Subcutaneous adipose tissue (tissue), 4 donors: ENCODE measurements around the gene PLXNB1. TPM values are rescaled to one million over a fixed set of nuclear protein-coding genes. Genes with fewer than 3 reads are reported as not detected.

Source experiments
- total RNA-seq, 4 donors: library from RNA; depleted of rRNA; stranded (reverse); fragments of >200 nt; gene quantifications; one replicate each; pipeline ENCODE4 v1.1.0, GENCODE V29; 2016
- TF ChIP-seq, protein P1 (sequence below): fragments of 450-650 bp; IDR thresholded peaks from one replicate; pipeline ENCODE4 v1.5.1; 2016; ENCODE audit warnings: low read depth, mild to moderate bottlenecking, control low read depth, antibody characterized with exemption, moderate library complexity

PLXNB1 gene
- total RNA-seq, 4 donors from 2014 or later: 33.8 to 74.0 (median 53.2) TPM

DNA sequence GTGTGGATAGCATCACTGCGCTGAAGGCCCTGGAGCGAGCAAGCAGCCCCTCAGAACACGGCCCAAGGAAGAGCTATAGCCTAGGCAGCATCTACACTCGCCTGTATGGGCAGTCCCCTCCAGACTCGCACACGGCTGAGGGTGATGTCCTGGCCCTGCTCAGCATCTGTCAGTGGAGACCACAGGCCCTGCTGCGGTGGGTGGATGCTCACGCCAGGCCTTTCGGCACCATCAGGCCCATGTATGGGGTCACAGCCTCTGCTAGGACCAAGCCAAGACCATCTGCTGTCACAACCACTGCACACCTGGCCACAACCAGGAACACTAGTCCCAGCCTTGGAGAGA is 37.2 kb upstream of the PLXNB1 start:
- TF ChIP-seq, protein P1, sequence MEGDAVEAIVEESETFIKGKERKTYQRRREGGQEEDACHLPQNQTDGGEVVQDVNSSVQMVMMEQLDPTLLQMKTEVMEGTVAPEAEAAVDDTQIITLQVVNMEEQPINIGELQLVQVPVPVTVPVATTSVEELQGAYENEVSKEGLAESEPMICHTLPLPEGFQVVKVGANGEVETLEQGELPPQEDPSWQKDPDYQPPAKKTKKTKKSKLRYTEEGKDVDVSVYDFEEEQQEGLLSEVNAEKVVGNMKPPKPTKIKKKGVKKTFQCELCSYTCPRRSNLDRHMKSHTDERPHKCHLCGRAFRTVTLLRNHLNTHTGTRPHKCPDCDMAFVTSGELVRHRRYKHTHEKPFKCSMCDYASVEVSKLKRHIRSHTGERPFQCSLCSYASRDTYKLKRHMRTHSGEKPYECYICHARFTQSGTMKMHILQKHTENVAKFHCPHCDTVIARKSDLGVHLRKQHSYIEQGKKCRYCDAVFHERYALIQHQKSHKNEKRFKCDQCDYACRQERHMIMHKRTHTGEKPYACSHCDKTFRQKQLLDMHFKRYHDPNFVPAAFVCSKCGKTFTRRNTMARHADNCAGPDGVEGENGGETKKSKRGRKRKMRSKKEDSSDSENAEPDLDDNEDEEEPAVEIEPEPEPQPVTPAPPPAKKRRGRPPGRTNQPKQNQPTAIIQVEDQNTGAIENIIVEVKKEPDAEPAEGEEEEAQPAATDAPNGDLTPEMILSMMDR: no peak

DNA sequence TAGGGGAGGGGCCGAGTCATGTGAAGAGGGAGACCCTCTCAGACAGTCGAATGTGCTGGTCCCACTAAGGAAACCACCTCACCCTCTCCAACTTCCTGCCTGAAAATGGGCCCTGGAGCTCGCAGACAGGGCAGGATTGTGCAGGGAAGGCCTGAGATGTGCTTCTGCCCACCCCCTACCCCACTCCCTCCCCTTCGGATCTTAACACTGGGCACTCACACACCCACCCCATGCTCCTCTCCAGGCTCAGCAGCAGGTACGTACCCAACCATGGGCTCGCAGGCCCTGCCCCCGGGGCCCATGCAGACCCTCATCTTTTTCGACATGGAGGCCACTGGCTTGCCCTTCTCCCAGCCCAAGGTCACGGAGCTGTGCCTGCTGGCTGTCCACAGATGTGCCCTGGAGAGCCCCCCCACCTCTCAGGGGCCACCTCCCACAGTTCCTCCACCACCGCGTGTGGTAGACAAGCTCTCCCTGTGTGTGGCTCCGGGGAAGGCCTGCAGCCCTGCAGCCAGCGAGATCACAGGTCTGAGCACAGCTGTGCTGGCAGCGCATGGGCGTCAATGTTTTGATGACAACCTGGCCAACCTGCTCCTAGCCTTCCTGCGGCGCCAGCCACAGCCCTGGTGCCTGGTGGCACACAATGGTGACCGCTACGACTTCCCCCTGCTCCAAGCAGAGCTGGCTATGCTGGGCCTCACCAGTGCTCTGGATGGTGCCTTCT is 36.7 kb upstream of the PLXNB1 start:
- TF ChIP-seq, protein P1: no peak

DNA sequence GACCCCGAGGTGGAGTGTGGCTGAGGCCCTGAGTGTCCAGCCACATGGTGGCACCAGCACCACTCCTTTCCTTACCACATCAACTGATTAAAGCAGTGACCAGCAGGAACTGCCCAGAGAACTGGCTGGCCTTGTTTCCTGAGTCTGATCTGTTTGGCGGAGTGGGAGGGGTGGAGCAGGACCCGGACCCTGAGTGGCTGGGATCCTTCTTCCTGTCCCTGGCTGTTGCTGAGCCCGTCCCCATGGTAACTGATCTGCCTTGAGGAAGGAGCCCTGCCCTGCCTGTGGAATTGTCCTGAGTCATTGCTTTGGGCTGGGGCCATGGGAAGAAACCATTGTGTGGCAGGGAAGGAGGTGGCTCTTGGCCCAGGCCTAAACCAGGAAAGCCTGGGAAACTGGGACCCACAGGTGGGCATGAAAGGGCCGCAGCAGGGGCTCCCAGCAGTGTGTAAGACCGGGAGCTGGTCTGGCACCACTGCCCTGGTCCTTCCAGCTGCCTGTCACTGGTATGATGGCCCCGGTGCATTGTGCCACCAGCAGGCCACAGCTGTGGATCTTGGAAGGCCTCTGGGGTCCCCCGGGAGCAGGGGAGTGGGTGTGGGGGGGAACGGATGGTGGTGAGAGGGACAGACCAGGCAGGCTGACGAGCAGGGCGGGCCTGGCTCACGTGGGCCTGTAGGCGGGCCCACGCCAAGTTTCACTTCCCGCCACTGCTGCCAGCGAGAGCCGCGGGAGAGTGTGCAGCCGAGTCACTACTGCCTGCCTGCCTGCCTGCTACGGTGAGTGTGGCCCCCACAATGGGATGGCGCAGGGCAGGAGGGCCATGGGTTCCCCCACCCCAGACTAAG is 35.9 kb upstream of the PLXNB1 start:
- TF ChIP-seq, protein P1: no peak

DNA sequence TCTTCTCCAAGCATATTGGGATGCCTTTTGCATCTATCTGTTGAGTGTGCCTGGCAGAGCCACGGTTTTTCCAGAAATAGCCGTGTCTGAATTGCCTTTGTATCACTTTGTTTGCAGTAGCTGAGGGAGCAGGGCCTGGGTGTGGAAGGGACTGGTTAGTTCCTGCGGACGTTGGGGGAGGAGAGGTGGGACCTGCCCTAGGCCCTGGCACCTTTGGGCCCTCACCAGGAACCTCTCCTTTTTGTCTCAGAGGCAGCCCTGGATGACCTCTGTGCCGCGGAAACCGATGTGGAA is 35.3 kb upstream of the PLXNB1 start:
- TF ChIP-seq, protein P1: no peak

DNA sequence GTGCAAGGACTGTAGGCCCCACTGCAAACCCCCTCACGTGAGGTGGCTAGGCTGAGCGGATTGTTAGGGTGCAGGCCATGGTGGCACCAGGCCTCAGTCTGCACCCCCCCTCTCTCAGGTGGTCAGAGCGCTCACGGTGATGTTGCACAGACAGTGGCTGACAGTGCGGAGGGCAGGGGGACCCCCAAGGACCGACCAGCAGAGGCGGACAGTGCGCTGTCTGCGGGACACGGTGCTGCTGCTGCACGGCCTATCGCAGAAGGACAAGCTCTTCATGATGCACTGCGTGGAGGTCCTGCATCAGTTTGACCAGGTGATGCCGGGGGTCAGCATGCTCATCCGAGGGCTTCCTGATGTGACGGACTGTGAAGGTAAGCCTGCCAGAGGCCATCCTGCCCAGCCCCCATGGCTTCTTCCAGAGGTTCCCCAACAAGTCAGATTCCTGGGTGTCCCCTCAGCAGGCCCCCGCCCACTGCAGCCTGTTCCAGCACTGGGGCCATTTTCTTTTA is 34.9 kb upstream of the PLXNB1 start:
- TF ChIP-seq, protein P1: no peak

DNA sequence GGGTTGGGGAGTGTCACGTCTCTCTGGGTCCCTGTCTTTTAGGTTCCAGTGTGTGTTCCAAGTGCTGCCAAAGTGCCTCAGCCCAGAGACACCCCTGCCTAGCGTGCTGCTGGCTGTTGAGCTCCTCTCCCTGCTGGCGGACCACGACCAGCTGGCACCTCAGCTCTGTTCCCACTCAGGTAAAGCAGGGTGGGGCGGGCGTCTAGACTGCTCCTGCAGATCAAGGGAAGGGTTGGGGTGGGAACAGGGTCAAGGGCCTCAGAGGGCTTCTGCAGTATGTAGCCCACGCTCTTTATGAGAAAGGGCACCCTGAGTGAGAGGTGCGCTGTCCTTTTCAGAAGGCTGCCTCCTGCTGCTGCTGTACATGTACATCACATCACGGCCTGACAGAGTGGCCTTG is 33.8 kb upstream of the PLXNB1 start:
- TF ChIP-seq, protein P1: no peak

DNA sequence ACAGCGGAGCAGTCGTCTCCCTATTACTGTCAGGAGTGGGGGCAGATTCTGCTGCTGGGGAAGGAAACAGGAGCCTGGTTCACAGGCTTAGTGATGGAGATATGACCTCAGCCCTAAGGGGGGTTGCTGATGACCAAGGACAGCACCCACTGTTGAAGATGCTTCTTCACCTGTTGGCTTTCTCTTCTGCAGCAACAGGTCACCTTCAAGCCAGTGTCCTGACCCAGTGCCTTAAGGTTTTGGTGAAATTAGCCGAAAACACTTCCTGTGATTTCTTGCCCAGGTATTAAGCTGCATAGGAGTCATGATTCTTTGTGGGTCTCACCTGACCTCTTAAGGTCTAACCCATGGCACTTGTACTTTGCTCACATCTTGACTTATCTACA is 30.6 kb upstream of the PLXNB1 start:
- TF ChIP-seq, protein P1: no peak
